NCI-H128 (cell line): ENCODE results near the gene SLC6A19.

Source experiments
- DNase-seq: peaks from one replicate; lab custom pipeline; 2025; ENCODE audit not compliant: unreplicated experiment; lab: John Stamatoyannopoulos, UW

SLC6A19 gene

GRCh38 chr5:1208221-1208742 is 6.9 kb downstream of the SLC6A19 start:
- DNase-seq: no peak

DNA sequence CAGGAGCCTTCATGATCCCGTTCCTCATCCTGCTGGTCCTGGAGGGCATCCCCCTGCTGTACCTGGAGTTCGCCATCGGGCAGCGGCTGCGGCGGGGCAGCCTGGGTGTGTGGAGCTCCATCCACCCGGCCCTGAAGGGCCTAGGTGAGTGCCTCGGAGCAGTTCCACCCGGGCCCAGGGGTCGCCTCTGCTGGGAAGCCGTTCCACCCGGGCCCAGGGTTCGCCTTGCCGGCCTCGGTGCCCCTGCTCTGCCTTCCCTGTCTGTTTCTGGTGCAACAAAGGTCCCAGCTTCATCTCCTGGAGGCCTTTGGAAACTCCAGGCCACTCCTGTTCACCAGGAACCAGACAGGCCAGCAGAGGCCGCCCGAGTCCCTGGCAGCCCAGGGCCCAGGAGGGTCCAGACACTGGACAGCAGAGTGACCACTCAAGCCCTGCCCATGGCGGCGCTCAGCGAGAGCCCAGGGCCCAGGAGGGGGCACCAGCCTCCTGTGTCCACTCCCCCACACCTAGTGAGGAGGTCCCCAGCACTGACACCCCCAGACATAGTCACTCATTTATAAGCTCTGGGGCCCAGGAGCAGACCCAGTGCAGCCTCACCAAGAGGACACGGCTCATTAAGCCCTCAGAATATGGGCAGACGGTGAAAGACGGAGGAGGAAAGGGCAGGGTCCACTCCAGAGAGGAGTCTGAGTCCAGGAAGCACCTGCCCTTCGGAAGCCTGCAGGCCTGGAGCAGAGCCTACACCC is 7.5 kb downstream of the SLC6A19 start:
- no peak for DNase-seq

DNA sequence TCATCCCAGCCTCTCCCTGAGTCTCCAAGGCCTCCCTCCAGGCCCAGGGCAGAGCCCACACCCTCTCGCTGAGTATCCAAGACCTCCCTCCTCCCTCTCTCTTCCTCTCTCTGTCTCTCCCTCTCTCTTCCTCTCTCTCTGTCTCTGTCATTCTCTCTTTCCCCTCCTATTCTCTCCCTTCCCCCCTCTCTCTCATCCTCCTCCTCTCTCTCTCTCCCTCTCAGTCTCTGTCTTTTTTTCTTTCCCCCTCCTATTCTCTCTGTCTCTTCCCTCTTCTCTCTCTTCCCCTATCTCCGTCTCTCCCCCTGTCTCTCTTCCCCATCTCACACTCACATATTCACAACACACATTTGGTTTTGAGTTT is 8.1 kb downstream of the SLC6A19 start:
- DNase-seq: no peak

DNA sequence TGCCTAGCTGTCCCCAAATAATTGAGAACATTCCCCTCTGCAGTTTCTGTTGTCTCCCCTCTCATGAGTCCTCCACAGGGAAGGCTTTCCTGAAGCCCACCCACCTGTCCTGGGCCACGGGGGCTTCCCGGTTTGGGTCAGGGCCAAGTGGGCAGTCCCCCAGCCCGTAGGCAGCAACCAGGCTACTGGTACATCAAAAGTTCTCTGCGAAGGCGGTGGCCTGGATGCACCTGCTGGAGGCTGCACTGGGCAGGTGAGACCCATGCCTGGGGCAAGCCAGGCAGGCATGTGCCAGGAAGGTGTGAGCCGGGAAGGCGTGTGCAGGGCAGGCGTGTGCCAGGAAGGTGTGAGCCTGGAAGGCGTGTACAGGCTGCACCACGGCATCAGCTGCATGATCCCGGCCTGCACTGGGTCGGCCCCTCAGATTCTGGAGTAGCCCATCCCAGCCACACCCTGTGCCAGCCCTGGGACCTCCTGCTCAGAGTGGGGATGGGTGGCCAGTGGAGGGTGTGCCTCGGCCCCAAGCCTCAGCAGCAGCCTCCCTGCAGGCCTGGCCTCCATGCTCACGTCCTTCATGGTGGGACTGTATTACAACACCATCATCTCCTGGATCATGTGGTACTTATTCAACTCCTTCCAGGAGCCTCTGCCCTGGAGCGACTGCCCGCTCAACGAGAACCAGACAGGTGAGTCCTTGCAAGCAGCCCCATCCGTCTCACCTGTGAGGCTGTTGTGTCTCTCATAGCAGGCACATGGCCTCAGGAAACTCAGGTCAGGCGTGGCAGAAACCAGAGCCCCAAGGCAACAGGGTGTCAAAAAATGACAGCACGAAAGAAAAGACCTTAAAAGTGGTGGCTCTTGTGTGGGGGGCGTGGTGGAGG is 8.7 kb downstream of the SLC6A19 start:
- no peak for DNase-seq

GRCh38 chr5:1210832-1211251 is 9.4 kb downstream of the SLC6A19 start:
- no peak for DNase-seq

DNA sequence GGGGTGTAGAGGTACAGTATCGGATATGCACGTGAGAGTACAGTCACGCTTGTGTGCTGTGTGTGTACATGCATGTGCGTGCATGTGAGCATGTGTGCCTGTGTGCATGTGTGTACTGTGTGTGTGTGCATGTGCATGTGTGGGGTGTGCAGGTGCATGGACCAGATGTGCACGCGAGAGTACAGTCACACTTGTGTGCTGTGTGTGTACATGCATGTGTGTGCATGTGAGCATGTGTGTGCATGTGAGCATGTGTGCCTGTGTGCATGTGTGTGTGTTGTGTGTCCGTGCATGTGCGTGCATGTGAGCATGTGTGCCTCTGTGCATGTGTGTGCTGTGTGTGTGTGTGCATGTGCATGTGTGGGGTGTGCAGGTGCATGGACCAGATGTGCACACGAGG is 10.3 kb downstream of the SLC6A19 start:
- DNase-seq: no peak

DNA sequence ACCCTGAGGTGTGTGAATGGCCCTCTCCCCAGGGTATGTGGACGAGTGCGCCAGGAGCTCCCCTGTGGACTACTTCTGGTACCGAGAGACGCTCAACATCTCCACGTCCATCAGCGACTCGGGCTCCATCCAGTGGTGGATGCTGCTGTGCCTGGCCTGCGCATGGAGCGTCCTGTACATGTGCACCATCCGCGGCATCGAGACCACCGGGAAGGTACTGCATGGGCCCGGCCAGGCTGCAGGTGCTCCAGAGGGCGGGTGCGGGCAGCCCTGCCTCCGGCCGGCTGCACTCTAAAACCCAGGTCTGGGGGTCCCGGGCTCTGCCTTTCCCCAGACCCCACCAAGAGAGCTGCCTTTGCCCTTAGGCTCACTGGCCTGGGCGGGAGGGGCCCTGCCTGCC is 10.9 kb downstream of the SLC6A19 start:
- no peak for DNase-seq

- DNase-seq: no peak
These were observed 11.5 kb downstream of the SLC6A19 start for GRCh38 chr5:1212881-1213280.

DNA sequence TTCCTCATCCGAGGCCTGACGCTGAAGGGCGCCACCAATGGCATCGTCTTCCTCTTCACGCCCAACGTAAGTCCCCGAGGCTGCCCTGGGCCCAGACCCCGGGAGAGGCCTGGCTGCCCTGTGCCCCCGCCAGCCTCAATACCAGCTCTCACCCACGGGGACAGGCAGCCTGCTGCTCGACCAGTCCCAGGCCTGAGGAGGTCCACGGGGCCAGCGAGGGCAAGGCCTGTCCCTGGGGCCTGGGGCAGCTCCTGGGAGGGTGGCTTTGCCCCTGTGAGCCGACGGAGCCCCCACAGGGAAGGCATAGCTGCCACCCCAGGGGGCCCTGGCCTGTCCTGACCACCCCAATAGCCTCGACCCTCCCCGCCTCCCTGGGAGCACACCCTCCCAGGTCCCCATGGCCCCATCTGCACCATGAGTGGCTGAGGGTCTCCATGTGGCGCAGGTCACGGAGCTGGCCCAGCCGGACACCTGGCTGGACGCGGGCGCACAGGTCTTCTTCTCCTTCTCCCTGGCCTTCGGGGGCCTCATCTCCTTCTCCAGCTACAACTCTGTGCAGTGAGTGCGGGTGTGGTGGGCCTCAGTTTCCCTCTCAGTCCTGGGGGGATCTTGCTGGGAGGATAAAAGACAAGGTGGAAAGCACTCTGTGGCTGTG is 12.2 kb downstream of the SLC6A19 start:
- no peak for DNase-seq

GRCh38 chr5:1214163-1214935 is 13.0 kb downstream of the SLC6A19 start:
- no peak for DNase-seq

DNA sequence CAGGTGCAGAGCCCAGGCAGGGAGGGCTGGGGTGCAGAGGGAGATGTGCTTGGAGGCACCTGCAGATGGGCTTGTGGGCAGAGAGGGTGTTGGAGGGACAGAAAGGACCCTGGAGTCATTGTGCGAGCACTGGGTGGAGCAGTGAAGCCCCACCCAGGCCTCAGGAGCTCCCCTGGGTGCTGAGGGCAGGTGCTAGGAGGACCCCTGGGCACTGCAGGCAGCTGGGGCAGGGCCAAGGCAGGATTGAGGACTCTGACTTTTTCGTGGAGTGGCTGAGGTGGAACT is 13.5 kb downstream of the SLC6A19 start:
- no peak for DNase-seq

- DNase-seq: no peak
These were observed 14.1 kb downstream of the SLC6A19 start for GRCh38 chr5:1215320-1216096.

DNA sequence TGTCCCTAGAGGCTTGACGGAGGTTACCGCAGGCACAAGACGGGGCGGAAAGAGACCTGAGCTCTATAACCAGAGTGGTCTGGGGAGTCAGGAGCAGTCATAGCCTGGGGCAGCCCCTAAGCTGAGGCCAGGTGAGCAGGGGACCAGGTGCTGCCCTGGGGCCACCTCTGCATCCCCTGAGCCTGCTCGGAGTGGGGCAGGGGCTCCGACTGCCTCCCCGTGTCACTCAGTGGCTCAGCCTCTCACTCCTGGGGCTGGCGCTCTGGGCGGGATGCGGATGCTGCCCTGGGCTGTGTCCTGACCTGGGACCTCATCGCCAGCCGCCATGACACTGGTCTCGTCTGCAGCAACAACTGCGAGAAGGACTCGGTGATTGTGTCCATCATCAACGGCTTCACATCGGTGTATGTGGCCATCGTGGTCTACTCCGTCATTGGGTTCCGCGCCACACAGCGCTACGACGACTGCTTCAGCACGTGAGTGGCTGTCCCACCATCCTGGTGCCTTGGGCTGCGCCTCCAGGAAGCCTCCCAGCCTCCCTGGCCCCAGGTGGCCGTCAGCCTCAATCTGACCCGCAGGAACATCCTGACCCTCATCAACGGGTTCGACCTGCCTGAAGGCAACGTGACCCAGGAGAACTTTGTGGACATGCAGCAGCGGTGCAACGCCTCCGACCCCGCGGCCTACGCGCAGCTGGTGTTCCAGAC is 15.0 kb downstream of the SLC6A19 start:
- no peak for DNase-seq

DNA sequence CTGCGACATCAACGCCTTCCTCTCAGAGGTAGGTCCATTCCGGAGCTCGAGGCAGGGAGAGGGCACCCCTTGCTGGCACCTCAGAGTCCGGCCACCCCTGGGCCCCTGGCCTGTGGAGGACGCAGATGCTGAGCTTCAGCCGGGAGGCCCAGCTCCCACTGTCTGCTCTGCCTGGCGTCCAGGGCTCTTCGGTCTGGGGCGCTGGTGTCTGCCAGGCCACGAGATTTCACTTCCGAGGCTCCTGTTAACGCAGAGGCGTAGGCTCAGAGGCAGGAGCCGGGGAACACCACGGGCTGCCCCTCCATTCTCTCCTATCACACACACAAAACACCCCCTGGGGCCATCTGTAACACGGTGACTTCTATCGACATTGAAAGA is 15.5 kb downstream of the SLC6A19 start:
- no peak for DNase-seq

- DNase-seq: peak; percentile 18
These were observed 16.3 kb downstream of the SLC6A19 start for GRCh38 chr5:1217596-1218206.

DNA sequence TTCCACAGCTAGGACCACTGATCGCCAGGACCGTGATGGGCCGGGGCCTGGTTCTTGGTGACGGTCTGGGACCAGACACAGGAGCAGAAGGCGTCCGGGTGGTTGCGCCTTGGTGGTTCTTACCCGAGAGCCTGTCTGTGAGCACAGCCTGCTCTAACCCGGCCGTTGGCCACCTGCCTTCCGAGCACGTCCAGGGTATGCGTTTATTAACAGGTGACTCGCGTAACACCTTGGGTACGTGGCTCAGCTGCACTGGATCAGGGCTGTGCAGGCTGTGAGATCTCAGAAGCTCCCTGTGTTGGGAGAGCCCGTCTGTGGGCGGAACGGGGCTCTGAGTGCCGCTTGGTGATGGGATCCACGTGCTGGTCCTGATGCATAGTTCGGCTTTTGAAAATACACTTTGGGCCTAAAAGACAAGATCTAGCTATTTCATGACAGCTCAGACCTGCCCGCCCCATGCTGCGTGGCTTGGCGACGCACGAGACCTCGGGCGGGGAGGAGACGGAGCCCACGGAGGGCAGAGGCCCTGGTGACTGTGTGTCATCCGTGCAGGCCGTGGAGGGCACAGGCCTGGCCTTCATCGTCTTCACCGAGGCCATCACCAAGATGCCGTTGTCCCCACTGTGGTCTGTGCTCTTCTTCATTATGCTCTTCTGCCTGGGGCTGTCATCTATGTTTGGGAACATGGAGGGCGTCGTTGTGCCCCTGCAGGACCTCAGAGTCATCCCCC is 17.1 kb downstream of the SLC6A19 start:
- DNase-seq: no peak

GRCh38 chr5:1219098-1219767 is 17.8 kb downstream of the SLC6A19 start:
- DNase-seq: no peak

GRCh38 chr5:1219768-1220100 is 18.3 kb downstream of the SLC6A19 start:
- DNase-seq: no peak
